Vagina (tissue), 2 donors: Measurements from ENCODE around the gene ZNF280D.

Source experiments
- CTCF ChIP-seq, 3 experiments: fragments of 450-650 bp in 2 of 3; fragments of 200-600 bp in 1 of 3; sonication (generic) in 1 of 3; IDR thresholded peaks; one replicate each; pipeline ENCODE4 v1.5.1; 2017 to 2019; ENCODE audit warnings: antibody characterized with exemption in 3 of 3, mild to moderate bottlenecking in 2 of 3, moderate library complexity in 2 of 3
- POLR2AphosphoS5 ChIP-seq, 2 donors: sonication (generic); formaldehyde crosslinking; IDR thresholded peaks; one replicate each; pipeline ENCODE4 v1.9.0; 2017; ENCODE audit warnings: antibody characterized with exemption in 2 of 2, mild to moderate bottlenecking in 2 of 2, low read depth in 1 of 2; ENCODE audit not compliant: insufficient read depth in 1 of 2

DNA sequence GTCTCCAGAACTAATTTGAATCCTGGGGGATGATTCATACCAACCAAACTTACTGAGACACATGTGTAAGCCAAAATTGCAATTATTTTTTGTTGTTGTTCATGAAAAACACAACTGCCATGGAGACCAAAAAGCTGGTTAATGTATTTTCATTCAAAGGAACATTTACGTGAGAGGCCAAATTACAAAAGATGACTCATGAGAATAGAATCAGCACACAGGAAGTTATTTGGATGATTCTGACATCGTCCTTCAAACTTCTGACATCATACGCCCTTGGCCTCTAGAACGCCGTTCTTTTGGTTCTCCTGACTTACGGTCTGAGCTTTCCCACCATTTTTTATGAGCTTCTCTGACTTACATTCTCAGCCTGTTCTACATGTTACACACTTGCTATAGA lies 3.0 kb upstream of the ZNF280D start:
- TF ChIP-seq CTCF (IDR thresholded peaks at IDR 0.05) (no peak), POLR2AphosphoS5 (IDR thresholded peaks at IDR 0.05; ENCODE audit: insufficient read depth in 1 of 2, low read depth in 1 of 2) (no peak)
